Lung (tissue), 12 donors: Measurements from ENCODE around the gene DIP2C. TPM values are rescaled to one million over a fixed set of nuclear protein-coding genes. Genes with fewer than 3 reads are reported as not detected.

ENCODE experiments used
- ATAC-seq: fragments of 200-7000 bp; cut with Tn5 transposase; one replicate; pipeline ENCODE4 v1.9.1; 2020; ENCODE audit warnings: moderate number of reproducible peaks; ENCODE audit not compliant: insufficient read depth, low FRiP score
- DNase-seq, 3 donors: peaks; one replicate each; pipeline ENCODE4 v3.0.0-alpha.2; 2013 to 2017
- H3K27ac ChIP-seq, 2 donors: one replicate each; pipeline ENCODE4 v1.5.1; 2013; ENCODE audit warnings: mild to moderate bottlenecking in 2 of 2, moderate library complexity in 2 of 2, control low read depth in 1 of 2, inconsistent platforms in 1 of 2, low read depth in 1 of 2, low read length in 1 of 2
- H3K27me3 ChIP-seq, 3 donors: one replicate each; pipeline ENCODE4 v1.5.1; 2013; ENCODE audit warnings: low read length in 2 of 3; ENCODE audit not compliant: control insufficient read depth in 3 of 3, insufficient read depth in 3 of 3
- H3K36me3 ChIP-seq, 4 donors: one replicate each; pipeline ENCODE4 v1.5.1; 2013; ENCODE audit warnings: low read length in 4 of 4, mild to moderate bottlenecking in 1 of 4, moderate library complexity in 1 of 4; ENCODE audit not compliant: control insufficient read depth in 4 of 4, insufficient read depth in 4 of 4
- H3K4me1 ChIP-seq, 5 donors: one replicate each; pipeline ENCODE4 v1.5.1; 2013; ENCODE audit warnings: low read length in 5 of 5, mild to moderate bottlenecking in 2 of 5, moderate library complexity in 1 of 5; ENCODE audit not compliant: control insufficient read depth in 5 of 5, insufficient read depth in 5 of 5
- H3K4me3 ChIP-seq: one replicate; pipeline ENCODE4 v1.5.1; 2013; ENCODE audit warnings: mild to moderate bottlenecking, control low read depth, moderate library complexity
- H3K9ac ChIP-seq, 2 donors: one replicate each; pipeline ENCODE4 v1.5.1; 2013; ENCODE audit warnings: low read length in 2 of 2, control low read depth in 1 of 2; ENCODE audit not compliant: insufficient read depth in 1 of 2
- H3K9me3 ChIP-seq, 4 donors: one replicate each; pipeline ENCODE4 v1.5.1; 2013; ENCODE audit warnings: low read length in 3 of 4, mild to moderate bottlenecking in 1 of 4, moderate library complexity in 1 of 4; ENCODE audit not compliant: control insufficient read depth in 4 of 4, insufficient read depth in 3 of 4
- CTCF ChIP-seq: IDR thresholded peaks from 2 replicates; pipeline ENCODE4 v1.5.1; 2012; ENCODE audit warnings: mild to moderate bottlenecking; ENCODE audit errors: control extremely low read depth, extremely low read depth
- WGBS, 2 donors: extraction: QIAGEN DNeasy Blood & Tissue Kit; methylation state at CpG; one replicate each; pipeline ENCODE4 v1.1.7; 2013; 5-methylcytosine and 5-hydroxymethylcytosine counted together
- polyA plus RNA-seq, 2 donors: library from polyadenylated mRNA; stranded (reverse); fragments of 200-250 nt; gene quantifications; one replicate each; pipeline ENCODE4 v1.2.1, GENCODE V29; 2013
- total RNA-seq, 2 donors: library from RNA; depleted of rRNA in 1 of 2; stranded (reverse); fragments of >200 nt in 1 of 2; gene quantifications; one replicate each; pipeline ENCODE4 v1.2.1, GENCODE V29; 2014 to 2021
- donor health status: control.
- donor health status: control.
- donor health status: Bipolar disorder and iron deficiency.
- donor health status: healthy.
- donor health status: DM: yes; HTN: yes; CAD: no.

The DIP2C gene
- total and polyA plus RNA-seq, 4 donors = 3.6 to 20.0 (median 9.5) TPM

- Histone ChIP-seq H3K9me3 (no peaks in the 10 kb centered on the region), H3K36me3 (no peaks in the 10 kb centered on the region), H3K4me1 (peaks cover 0 to 7% (median 0%) of the 10 kb centered on the region in 5 donors), H3K9ac (peak overlapping the region in 1 of 2 donors; percentile 61), H3K4me3 (no peak overlapping the region), H3K27me3 (peaks cover 0 to 15% (median 0%) of the 10 kb centered on the region in 3 donors), H3K27ac (no peak overlapping the region)
- ATAC-seq = no peak
- DNase-seq = peak in 1 of 3 donors; percentile 31
- 19 to 23% methylated on average over 7 of the region's 7 CpGs for WGBS, 2 donors
- TF ChIP-seq CTCF = no peak
Observed at GRCh38 chr10:693506-693905, 4.0 kb upstream of the DIP2C start.

GRCh38 chr10:692682-693351 lies 3.3 kb upstream of the DIP2C start:
- Histone ChIP-seq H3K4me3 (no peak overlapping the region), H3K27me3 (peaks cover 0 to 15% (median 0%) of the 10 kb centered on the region in 3 donors), H3K9ac (no peak overlapping the region), H3K9me3 (no peaks in the 10 kb centered on the region), H3K36me3 (no peaks in the 10 kb centered on the region), H3K4me1 (peaks cover 0 to 11% (median 4%) of the 10 kb centered on the region in 5 donors), H3K27ac (no peak overlapping the region)
- WGBS, 2 donors = 85 to 92% methylated on average over 12 of the region's 12 CpGs
- ATAC-seq (no peak), DNase-seq (no peak)
- TF ChIP-seq CTCF = no peak

- peaks cover 0 to 15% (median 9%) of the 10 kb centered on the region in 5 donors for H3K4me1 ChIP-seq
- ATAC-seq (no peak), DNase-seq (no peak)
- no peak overlapping the region for H3K4me3 ChIP-seq
- no peaks in the 10 kb centered on the region for H3K9me3 ChIP-seq
- H3K9ac ChIP-seq = no peak overlapping the region
- 91 to 95% methylated on average over 18 of the region's 18 CpGs for WGBS, 2 donors
- no peak overlapping the region for H3K27ac ChIP-seq
- TF ChIP-seq CTCF = no peak
- H3K27me3 ChIP-seq = peaks cover 0 to 15% (median 0%) of the 10 kb centered on the region in 3 donors
- H3K36me3 ChIP-seq = no peaks in the 10 kb centered on the region
Observed at GRCh38 chr10:691216-691615, 1.7 kb upstream of the DIP2C start.
